ENCODE measurements around the gene TMEM37. TPM values are rescaled to one million over a fixed set of nuclear protein-coding genes. Genes with fewer than 3 reads are reported as not detected.

TMEM37 gene
- total and polyA plus RNA-seq, 2 donors from 2014 or later, result 59.4 to 221 TPM

DNA sequence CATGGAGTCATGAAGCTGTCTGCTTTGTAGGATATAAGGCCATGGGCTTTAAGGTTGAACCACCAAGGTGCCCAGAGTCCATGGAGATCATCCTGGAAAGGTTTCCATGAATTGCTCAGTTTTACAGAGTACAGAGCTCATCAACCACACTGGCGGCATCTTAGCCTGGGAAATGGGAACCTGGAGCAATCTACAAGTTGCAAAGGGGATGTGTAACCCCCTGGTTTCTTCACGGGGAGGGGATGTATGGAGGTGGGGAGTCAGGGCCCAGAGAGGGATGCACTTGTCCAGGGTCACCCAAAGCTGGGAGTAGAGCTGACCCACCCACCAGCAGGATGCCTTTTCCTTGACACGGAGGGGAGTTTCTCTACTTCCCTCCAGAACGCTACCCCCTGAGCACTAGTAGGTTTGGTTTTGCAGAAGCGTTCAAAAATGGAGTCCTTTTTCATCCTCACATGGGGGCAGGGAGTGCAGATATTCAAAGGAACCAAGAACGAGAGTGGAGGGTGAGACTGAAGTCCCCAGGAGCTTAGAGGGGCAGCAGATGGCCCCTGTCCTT lies 7.2 kb downstream of the TMEM37 start:
- Histone ChIP-seq H3K36me3 (ENCODE audit: control insufficient read depth in 2 of 3, insufficient read depth in 3 of 3, low read length in 3 of 3) (peaks cover 0 to 16% (median 3%) of the 10 kb centered on the region in 3 donors), H3K4me1 (ENCODE audit: control insufficient read depth in 2 of 3, insufficient read depth in 2 of 3, low read depth in 1 of 3, low read length in 3 of 3) (peaks cover 0 to 59% (median 34%) of the 10 kb centered on the region in 3 donors), H3K27ac (ENCODE audit: low read depth in 2 of 2, low read length in 2 of 2) (peak overlapping the region; percentile 77 to 84), H3K9ac (ENCODE audit: low read length in 3 of 3) (peak overlapping the region in 1 of 3 donors; percentile 42), H3K27me3 (ENCODE audit: control insufficient read depth, insufficient read depth, low read length) (no peaks in the 10 kb centered on the region), H3K9me3 (ENCODE audit: control insufficient read depth in 2 of 3, insufficient read depth in 1 of 3, low read length in 3 of 3) (no peaks in the 10 kb centered on the region), H3K4me3 (ENCODE audit: low read length in 3 of 3) (no peak overlapping the region)
- intact Hi-C loops (cut with DNase I), result no loop called here
- DNase-seq, result no peak
- no peak for FAIRE-seq
- TF ChIP-seq, protein P1, sequence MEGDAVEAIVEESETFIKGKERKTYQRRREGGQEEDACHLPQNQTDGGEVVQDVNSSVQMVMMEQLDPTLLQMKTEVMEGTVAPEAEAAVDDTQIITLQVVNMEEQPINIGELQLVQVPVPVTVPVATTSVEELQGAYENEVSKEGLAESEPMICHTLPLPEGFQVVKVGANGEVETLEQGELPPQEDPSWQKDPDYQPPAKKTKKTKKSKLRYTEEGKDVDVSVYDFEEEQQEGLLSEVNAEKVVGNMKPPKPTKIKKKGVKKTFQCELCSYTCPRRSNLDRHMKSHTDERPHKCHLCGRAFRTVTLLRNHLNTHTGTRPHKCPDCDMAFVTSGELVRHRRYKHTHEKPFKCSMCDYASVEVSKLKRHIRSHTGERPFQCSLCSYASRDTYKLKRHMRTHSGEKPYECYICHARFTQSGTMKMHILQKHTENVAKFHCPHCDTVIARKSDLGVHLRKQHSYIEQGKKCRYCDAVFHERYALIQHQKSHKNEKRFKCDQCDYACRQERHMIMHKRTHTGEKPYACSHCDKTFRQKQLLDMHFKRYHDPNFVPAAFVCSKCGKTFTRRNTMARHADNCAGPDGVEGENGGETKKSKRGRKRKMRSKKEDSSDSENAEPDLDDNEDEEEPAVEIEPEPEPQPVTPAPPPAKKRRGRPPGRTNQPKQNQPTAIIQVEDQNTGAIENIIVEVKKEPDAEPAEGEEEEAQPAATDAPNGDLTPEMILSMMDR (IDR thresholded peaks at IDR 0.05; ENCODE audit: borderline replicate concordance, extremely low read depth, insufficient read depth), result no peak

DNA sequence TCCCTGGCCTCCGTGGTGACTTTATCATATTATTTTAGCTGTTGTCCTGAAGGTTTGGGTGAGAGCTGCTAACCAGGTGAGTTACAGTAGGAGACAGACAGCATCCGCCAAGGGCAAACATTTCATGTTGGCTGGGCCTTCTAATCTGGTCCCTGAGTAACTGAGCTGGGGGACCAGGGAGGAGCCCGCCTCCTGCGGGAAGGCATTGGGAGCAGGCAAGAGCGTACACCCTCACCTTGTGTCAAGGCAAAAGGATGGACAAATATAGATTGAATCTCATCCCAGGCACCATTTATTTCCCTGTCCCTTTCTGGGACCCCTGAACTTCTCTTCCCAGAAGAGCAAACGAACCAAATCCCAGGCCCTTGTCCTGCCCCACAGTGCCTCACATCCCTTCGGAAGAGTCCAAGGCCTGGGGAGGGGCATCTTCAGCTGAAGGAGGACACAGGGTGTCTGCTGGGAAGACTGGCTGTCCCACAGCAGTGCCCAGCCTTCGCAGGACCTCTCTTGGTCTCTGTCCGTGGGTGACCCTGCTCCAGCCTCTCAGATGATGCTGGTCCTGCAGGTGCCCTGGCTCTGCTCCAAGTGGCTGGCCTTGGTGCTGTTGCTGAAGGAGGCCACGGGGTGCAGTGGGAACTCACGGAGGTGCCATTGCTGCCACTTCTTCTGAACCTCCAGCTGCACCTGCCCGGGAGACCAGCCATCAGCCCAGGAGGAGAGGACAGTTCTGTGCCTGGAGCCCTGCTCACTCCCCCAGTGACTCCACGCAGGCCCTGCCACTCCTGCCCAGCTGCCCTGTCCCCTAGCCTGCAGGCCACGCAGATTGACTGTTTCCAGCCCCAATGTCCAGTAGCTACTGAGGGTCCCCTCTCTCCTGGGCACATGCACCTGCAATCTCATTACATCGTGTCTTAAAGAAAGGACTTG lies 8.2 kb downstream of the TMEM37 start:
- H3K27ac ChIP-seq (ENCODE audit: low read depth in 2 of 2, low read length in 2 of 2), result peak overlapping the region; percentile 77 to 84

DNA sequence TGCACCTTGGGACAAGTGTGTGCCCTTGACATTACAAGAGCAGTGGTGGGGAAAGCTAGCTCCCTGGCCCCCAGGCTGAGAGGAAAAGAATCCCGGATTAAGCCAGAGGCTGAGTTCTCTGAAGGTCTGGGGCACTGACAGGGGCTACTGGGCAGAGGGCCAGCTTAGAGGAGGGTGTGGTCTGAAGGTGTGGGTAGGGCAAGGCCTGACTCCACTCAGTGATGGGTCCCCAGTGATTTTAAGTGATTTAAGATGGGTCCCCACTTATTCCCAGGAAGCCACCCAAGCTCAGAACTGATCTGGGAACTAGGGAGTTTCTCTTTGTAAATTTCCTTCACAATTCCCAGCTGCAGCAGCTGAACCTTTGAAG lies 8.8 kb downstream of the TMEM37 start:
- Histone ChIP-seq H3K36me3 (ENCODE audit: control insufficient read depth in 2 of 3, insufficient read depth in 3 of 3, low read length in 3 of 3) (peaks cover 0 to 16% (median 3%) of the 10 kb centered on the region in 3 donors), H3K9ac (ENCODE audit: low read length in 3 of 3) (peak overlapping the region in 1 of 3 donors; percentile 1), H3K4me3 (ENCODE audit: low read length in 3 of 3) (no peak overlapping the region), H3K27ac (ENCODE audit: low read depth in 2 of 2, low read length in 2 of 2) (peak overlapping the region; percentile 71 to 77), H3K9me3 (ENCODE audit: control insufficient read depth in 2 of 3, insufficient read depth in 1 of 3, low read length in 3 of 3) (no peaks in the 10 kb centered on the region), H3K4me1 (ENCODE audit: control insufficient read depth in 2 of 3, insufficient read depth in 2 of 3, low read depth in 1 of 3, low read length in 3 of 3) (peaks cover 0 to 48% (median 34%) of the 10 kb centered on the region in 3 donors), H3K27me3 (ENCODE audit: control insufficient read depth, insufficient read depth, low read length) (no peaks in the 10 kb centered on the region)
- peak in 1 of 5 donors; percentile 33 for DNase-seq
- no peak for FAIRE-seq
- intact Hi-C loops (cut with DNase I), result no loop called here
- TF ChIP-seq, protein P1 (IDR thresholded peaks at IDR 0.05; ENCODE audit: borderline replicate concordance, extremely low read depth, insufficient read depth), result no peak

More for the DNA sequence above, 8.2 kb downstream of the TMEM37 start:
- Histone ChIP-seq H3K36me3 (ENCODE audit: control insufficient read depth in 2 of 3, insufficient read depth in 3 of 3, low read length in 3 of 3) (peaks cover 0 to 16% (median 3%) of the 10 kb centered on the region in 3 donors), H3K27me3 (ENCODE audit: control insufficient read depth, insufficient read depth, low read length) (no peaks in the 10 kb centered on the region), H3K9ac (ENCODE audit: low read length in 3 of 3) (peak overlapping the region in 1 of 3 donors; percentile 42), H3K4me3 (ENCODE audit: low read length in 3 of 3) (no peak overlapping the region), H3K4me1 (ENCODE audit: control insufficient read depth in 2 of 3, insufficient read depth in 2 of 3, low read depth in 1 of 3, low read length in 3 of 3) (peaks cover 0 to 54% (median 34%) of the 10 kb centered on the region in 3 donors), H3K9me3 (ENCODE audit: control insufficient read depth in 2 of 3, insufficient read depth in 1 of 3, low read length in 3 of 3) (no peaks in the 10 kb centered on the region)
- TF ChIP-seq, protein P1 (IDR thresholded peaks at IDR 0.05; ENCODE audit: borderline replicate concordance, extremely low read depth, insufficient read depth), result no peak
- FAIRE-seq (no peak), DNase-seq (no peak)
- intact Hi-C loops (cut with DNase I), result no loop called here

Data from kidney (tissue), 14 donors.